AG10803 (cell line): ENCODE data around the gene SORL1-AS1.

Source experiments
- DNase-seq: peaks from one replicate; pipeline ENCODE4 v3.0.0; 2010; ENCODE audit warnings: low read depth
- H3K4me3 ChIP-seq: 2 replicates; pipeline ENCODE4 v1.5.1; 2011; ENCODE audit warnings: mild to moderate bottlenecking, low read length, control low read depth
- TF ChIP-seq, protein P1 (sequence below): conservative IDR thresholded peaks from 2 replicates; pipeline ENCODE4 v1.5.1; 2011; ENCODE audit warnings: mild to moderate bottlenecking, low read length, control low read depth, inconsistent platforms

The SORL1-AS1 gene

DNA sequence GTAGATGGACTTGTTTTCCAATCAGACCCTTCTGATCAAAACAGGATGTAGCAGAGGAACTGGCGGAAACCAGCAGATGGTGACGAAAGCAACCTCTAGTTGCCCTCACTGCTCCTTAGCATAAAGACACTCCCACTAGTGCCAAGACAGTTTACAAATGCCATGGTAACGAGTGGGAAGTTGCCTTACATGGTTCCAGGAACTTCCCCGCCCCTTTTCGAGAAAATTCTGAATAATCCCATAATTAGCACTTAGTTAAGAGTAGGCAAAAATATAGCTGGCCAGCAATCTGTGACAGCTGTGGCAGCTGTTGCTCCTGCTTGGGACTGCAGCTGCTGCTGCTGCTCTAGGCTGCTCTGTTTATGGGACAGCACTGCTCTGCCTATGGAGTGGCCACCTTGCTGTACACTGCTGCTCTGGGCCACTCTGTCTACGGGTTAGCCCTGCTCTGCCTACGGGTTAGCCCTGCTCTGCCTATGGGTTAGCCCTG, 34.1 kb downstream of the SORL1-AS1 start:
- TF ChIP-seq, protein P1, sequence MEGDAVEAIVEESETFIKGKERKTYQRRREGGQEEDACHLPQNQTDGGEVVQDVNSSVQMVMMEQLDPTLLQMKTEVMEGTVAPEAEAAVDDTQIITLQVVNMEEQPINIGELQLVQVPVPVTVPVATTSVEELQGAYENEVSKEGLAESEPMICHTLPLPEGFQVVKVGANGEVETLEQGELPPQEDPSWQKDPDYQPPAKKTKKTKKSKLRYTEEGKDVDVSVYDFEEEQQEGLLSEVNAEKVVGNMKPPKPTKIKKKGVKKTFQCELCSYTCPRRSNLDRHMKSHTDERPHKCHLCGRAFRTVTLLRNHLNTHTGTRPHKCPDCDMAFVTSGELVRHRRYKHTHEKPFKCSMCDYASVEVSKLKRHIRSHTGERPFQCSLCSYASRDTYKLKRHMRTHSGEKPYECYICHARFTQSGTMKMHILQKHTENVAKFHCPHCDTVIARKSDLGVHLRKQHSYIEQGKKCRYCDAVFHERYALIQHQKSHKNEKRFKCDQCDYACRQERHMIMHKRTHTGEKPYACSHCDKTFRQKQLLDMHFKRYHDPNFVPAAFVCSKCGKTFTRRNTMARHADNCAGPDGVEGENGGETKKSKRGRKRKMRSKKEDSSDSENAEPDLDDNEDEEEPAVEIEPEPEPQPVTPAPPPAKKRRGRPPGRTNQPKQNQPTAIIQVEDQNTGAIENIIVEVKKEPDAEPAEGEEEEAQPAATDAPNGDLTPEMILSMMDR = no peak
- no peak overlapping the region for H3K4me3 ChIP-seq
- DNase-seq = no peak

DNA sequence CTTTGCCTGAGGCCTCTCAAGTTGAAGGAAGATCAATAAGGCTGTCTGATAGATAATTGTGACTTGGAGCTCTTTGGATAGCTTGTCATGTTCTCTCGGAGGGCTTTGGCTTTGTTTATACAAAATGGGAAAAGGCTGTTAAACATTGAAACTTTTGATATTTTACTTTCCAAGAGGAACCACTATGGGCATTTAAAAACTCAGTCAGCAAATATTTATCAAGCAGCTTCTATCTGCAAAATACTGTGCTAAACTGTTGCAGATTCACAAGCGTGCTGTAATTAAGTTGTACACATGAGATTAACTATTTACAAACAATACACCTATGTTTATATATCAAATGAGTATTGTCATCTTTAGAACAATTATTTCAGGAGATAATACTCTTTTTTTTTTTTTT, 35.2 kb downstream of the SORL1-AS1 start:
- H3K4me3 ChIP-seq = no peak overlapping the region
- TF ChIP-seq, protein P1 = no peak
- DNase-seq = no peak

DNA sequence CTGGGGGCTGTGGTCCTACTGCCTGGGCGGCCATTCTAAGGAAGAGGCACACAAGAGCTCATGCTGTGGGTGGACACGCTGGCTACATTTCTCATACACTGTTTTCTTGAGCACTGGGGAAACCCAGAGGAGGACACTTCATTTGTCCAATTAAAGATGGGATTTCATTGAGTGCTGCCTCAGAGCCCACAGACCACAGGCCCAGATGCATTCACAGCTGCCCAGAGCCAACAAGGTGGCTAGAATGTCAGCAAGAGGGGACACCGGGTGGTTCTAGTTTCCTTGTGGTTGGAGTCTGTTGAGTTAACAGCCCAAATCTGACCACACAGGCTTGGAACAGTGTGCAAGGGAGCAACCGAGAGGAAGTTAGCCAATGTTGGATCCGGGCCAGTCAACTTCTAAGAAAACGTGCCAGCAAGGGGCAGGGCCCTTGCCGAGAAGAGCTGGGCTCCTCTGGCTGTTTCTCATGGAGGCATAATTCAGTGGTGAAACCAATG, 35.7 kb downstream of the SORL1-AS1 start:
- DNase-seq = peak; percentile 97
- TF ChIP-seq, protein P1 = no peak
- no peak overlapping the region for H3K4me3 ChIP-seq

DNA sequence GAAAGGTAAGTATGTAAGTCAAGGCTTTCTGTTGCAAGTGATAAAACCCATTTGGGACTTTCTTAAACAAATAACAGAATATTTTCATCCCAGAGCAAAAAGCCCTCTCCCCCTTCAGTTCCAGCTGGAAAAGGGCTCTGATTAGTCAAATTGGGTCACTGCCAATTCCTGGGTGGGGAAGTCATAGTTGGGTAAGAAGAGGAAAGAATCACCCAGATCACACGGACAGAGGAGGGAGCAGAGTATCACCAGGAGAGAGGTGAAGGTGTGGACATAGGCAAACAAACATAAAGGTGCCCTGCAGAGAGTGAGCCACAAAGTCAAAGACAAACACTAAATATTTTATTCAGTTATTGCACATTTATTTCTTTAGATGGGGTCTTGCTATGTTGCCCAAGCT, 36.9 kb downstream of the SORL1-AS1 start:
- no peak for DNase-seq
- H3K4me3 ChIP-seq = no peak overlapping the region
- TF ChIP-seq, protein P1 = no peak

DNA sequence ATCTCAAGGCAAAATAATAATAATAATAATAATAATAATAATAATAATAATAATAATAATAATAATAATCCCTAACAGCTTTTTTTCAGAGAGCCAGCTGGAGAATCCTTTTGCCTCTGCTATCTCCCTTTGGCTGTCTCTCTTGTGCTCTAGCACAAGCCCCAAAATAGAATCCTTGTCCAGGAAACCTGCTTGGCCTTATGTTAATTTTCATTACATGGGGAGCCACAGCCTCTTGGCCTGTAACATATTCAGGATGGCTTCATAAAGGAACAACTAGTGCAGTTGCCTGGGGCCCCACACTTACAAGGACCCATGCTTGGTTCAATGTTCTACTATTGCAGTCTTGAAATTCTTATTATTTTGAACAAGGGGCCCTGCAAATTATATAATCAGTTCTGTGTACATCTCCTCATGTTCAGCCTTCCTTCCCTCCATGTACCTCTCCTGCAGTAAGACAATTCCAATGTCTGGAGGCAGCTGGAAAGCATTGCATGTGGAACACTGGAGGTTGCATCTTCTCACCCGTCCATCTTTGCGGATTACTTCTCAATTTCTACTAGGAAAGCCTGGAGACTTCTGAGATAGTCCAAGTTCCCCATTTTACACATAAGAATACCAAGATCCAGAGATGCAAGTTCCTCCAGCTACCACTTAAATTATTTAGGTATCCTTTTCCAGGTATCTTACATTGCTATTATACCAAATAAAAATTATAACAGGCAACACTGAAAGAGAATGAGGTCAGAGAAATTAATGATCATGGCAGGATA, 38.4 kb downstream of the SORL1-AS1 start:
- DNase-seq = no peak
- H3K4me3 ChIP-seq = no peak overlapping the region
- TF ChIP-seq, protein P1 = no peak

DNA sequence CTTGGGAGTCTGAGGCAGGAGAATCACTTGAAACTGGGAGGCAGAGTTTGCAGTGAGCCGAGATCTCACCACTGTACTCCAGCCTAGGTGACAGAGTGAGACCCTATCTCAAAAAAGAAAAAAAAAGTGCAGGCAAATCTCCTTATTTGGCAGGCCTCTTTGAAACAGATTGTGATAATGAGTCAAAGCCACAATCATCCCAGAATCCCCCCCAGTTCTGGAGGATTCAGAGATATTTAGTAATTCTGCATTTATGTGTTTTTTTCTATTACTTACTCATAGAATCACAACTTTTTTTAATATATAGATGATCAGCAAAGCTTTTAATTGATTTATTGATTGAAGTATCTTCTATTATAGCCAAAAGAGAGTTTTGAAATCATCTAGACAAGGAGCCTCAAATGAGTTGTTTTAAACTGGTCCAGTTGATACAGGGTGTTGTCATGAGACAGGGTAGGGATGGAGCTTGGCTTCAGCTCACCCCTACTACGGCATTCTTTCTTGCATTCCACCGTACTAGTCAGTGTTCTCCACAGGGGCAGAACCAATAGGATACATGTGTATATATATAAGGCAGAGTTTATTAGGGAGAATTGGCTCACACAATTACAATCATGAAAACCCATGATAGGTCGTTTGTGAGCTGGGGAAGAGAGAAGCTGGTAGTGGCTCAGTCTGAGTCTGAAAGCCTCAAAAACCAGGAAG, 39.9 kb downstream of the SORL1-AS1 start:
- H3K4me3 ChIP-seq = no peak overlapping the region
- TF ChIP-seq, protein P1 = no peak
- no peak for DNase-seq
